OCI-LY1 (cell line): ENCODE measurements around the gene CARD18.

Experiments
- H2AFZ ChIP-seq: fragments of 200-600 bp; sonication (generic), shearing (Covaris generic); 2 replicates; pipeline ENCODE4 v1.6.0; 2014; ENCODE audit warnings: antibody characterized with exemption, mild to moderate bottlenecking, low read length
- H3F3A ChIP-seq: fragments of 200-600 bp; sonication (generic), shearing (Covaris generic); 2 replicates; pipeline ENCODE4 v1.6.0; 2014; ENCODE audit warnings: mild to moderate bottlenecking, antibody characterized with exemption, low read length, moderate library complexity; ENCODE audit not compliant: insufficient read depth
- H3K27ac ChIP-seq: fragments of 200-600 bp; sonication (generic); 2 replicates; pipeline ENCODE4 v1.5.1; 2014; ENCODE audit warnings: low read length, mixed run types, mild to moderate bottlenecking, low read depth; ENCODE audit not compliant: poor library complexity, severe bottlenecking
- H3K27me3 ChIP-seq: fragments of 200-600 bp; sonication (generic); 2 replicates; pipeline ENCODE4 v1.6.0; 2014; ENCODE audit warnings: antibody characterized with exemption, mild to moderate bottlenecking, low read length, moderate library complexity; ENCODE audit not compliant: insufficient read depth
- H3K36me3 ChIP-seq: fragments of 200-600 bp; sonication (generic); 2 replicates; pipeline ENCODE4 v1.6.1; 2014; ENCODE audit warnings: mild to moderate bottlenecking, antibody characterized with exemption, low read length, moderate library complexity, mixed read lengths; ENCODE audit not compliant: insufficient read depth
- H3K4me1 ChIP-seq: fragments of 200-600 bp; sonication (generic); 2 replicates; pipeline ENCODE4 v1.5.1; 2014; ENCODE audit warnings: mild to moderate bottlenecking, low read length, moderate library complexity; ENCODE audit not compliant: insufficient read depth, severe bottlenecking
- H3K4me2 ChIP-seq: fragments of 200-600 bp; sonication (generic), shearing (Covaris generic); 2 replicates; pipeline ENCODE4 v1.6.1; 2014; ENCODE audit warnings: low read length
- H3K4me3 ChIP-seq: fragments of 200-600 bp; sonication (generic); 2 replicates; pipeline ENCODE4 v1.5.1; 2014; ENCODE audit warnings: low read length, low read depth, mild to moderate bottlenecking, mixed read lengths; ENCODE audit not compliant: poor library complexity, severe bottlenecking
- H3K79me2 ChIP-seq: fragments of 200-600 bp; shearing (Covaris generic); 2 replicates; pipeline ENCODE4 v1.6.1; 2016; ENCODE audit warnings: mixed run types, low read length, mixed read lengths; ENCODE audit not compliant: insufficient read depth
- H3K9ac ChIP-seq: fragments of 200-600 bp; sonication (generic), shearing (Covaris generic); 2 replicates; pipeline ENCODE4 v1.6.1; 2014; ENCODE audit warnings: mild to moderate bottlenecking, low read length, mixed read lengths
- H3K9me2 ChIP-seq: fragments of 200-600 bp; sonication (generic), shearing (Covaris generic); 2 replicates; pipeline ENCODE4 v1.6.1; 2014; ENCODE audit warnings: low read depth, mild to moderate bottlenecking, low read length, mixed read lengths
- H3K9me3 ChIP-seq: fragments of 200-600 bp; shearing (Covaris generic); 2 replicates; pipeline ENCODE4 v1.6.1; 2014; ENCODE audit warnings: low read length, mixed read lengths
- H4K20me1 ChIP-seq: fragments of 200-600 bp; sonication (generic), shearing (Covaris generic); 2 replicates; pipeline ENCODE4 v1.6.0; 2016; ENCODE audit warnings: mild to moderate bottlenecking, low read length; ENCODE audit not compliant: insufficient read depth
- CTCF ChIP-seq: fragments of 200-600 bp; sonication (generic), shearing (Covaris generic); IDR thresholded peaks from 2 replicates; pipeline ENCODE4 v1.5.1; 2017; ENCODE audit warnings: mild to moderate bottlenecking, antibody characterized with exemption, low read length, moderate library complexity, mixed read lengths
- EZH2 ChIP-seq: fragments of 200-600 bp; sonication (generic), shearing (Covaris generic); IDR thresholded peaks from 2 replicates; pipeline ENCODE4 v1.8.0; 2017; ENCODE audit warnings: borderline replicate concordance, mixed run types, mild to moderate bottlenecking, antibody characterized with exemption, low read length, moderate library complexity, mixed read lengths

Gene CARD18

DNA sequence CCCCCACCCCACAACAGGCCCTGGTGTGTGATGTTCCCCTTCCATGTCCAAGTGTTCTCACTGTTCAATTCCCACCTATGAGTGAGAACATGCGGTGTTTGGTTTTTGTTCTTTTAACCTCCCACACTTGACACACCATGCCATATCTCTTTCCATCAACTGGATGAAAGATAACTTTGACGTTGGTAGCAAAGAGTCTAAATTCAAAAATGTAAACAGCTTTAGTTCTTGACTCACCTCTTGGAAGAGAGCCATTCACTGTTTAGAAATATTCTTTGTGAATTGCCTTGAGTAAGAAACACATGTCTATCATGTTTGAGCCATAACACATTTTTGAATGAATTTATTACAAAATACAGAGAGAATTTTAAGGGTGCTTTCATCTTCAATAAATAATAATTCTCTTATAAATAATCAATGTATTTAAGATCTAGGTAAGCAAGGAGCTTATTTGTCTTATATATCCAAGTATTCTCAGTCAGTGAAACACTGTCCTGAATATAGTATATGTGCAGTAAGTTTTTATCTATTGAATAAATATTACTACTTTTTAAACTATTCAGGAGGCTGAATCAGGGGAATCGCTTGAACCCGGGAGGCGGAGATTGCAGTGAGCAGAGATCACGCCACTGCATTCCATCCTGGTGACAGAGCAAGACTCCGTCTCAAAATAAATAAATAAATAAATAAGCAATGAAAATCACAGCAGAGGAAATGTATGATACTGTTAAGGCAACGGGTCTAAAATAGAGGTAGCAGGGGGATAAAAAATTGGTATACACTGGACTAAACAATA lies 6.7 kb downstream of the CARD18 start:
- Histone ChIP-seq H3K9me3 (no peaks in the 10 kb centered on the region), H4K20me1 (no peaks in the 10 kb centered on the region), H3F3A (no peaks in the 10 kb centered on the region), H3K27ac (no peak overlapping the region), H3K4me3 (no peak overlapping the region), H3K4me1 (no peaks in the 10 kb centered on the region), H3K36me3 (no peaks in the 10 kb centered on the region), H2AFZ (no peak overlapping the region), H3K9me2 (no peaks in the 10 kb centered on the region), H3K27me3 (no peaks in the 10 kb centered on the region), H3K9ac (no peak overlapping the region), H3K4me2 (no peak overlapping the region), H3K79me2 (no peaks in the 10 kb centered on the region)
- TF ChIP-seq CTCF = no peak
- TF ChIP-seq EZH2 = no peak

- Histone ChIP-seq H3K36me3 (no peaks in the 10 kb centered on the region), H3K27me3 (no peaks in the 10 kb centered on the region), H3K27ac (no peak overlapping the region), H3K9me2 (no peaks in the 10 kb centered on the region), H3K79me2 (no peaks in the 10 kb centered on the region), H3F3A (no peaks in the 10 kb centered on the region), H4K20me1 (no peaks in the 10 kb centered on the region), H3K9ac (no peak overlapping the region), H3K4me3 (no peak overlapping the region), H2AFZ (no peak overlapping the region), H3K9me3 (no peaks in the 10 kb centered on the region), H3K4me2 (no peak overlapping the region), H3K4me1 (no peaks in the 10 kb centered on the region)
- TF ChIP-seq EZH2 = no peak
These were observed 9.3 kb downstream of the CARD18 start for GRCh38 chr11:105130189-105130813.

- H4K20me1 ChIP-seq = no peaks in the 10 kb centered on the region
- no peak overlapping the region for H3K27ac ChIP-seq
- no peak overlapping the region for H3K9ac ChIP-seq
- H3K36me3 ChIP-seq = no peaks in the 10 kb centered on the region
- no peaks in the 10 kb centered on the region for H3K79me2 ChIP-seq
- H3K27me3 ChIP-seq = no peaks in the 10 kb centered on the region
- no peak overlapping the region for H3K4me3 ChIP-seq
- no peaks in the 10 kb centered on the region for H3K9me3 ChIP-seq
- no peaks in the 10 kb centered on the region for H3K4me1 ChIP-seq
- no peaks in the 10 kb centered on the region for H3K9me2 ChIP-seq
- no peak overlapping the region for H3K4me2 ChIP-seq
- no peak overlapping the region for H2AFZ ChIP-seq
- no peak for TF ChIP-seq EZH2
- TF ChIP-seq CTCF = no peak
- no peaks in the 10 kb centered on the region for H3F3A ChIP-seq
These were observed 14.8 kb downstream of the CARD18 start for GRCh38 chr11:105124756-105125155.
